Hepatic stellate cell (primary cell): ENCODE data around the gene PMPCA.

Experiments used
- DNase-seq: peaks from one replicate; pipeline ENCODE4 v3.0.0; 2011; ENCODE audit warnings: low spot score

The PMPCA gene

GRCh38 chr9:136410500-136411287 lies at the start of gene PMPCA, which contains the start of gene ENTR1:
TSS of gene PMPCA (plus strand) at chr9:136410658. CDS start at chr9:136410669, 11 bp downstream.
TSS of gene ENTR1 (minus strand) at chr9:136410614. CDS start at chr9:136410397, 217 bp downstream.
- peak; percentile 99 for DNase-seq

GRCh38 chr9:136361047-136361753 lies 49.3 kb upstream of the PMPCA start:
- DNase-seq = peak; percentile 79

- peak; percentile 42 for DNase-seq
Observed at GRCh38 chr9:136361754-136362449, 48.6 kb upstream of the PMPCA start.

- no peak for DNase-seq
Observed at GRCh38 chr9:136362450-136362784, 48.0 kb upstream of the PMPCA start.

GRCh38 chr9:136363106-136363948 lies 47.1 kb upstream of the PMPCA start, which contains the start of gene DNLZ:
TSS of gene DNLZ (minus strand) at chr9:136363744. CDS start at chr9:136363714, 30 bp downstream.
- DNase-seq = peak; percentile 99

GRCh38 chr9:136363949-136364748 lies 46.3 kb upstream of the PMPCA start:
- no peak for DNase-seq

- DNase-seq = no peak
Observed at GRCh38 chr9:136364942-136365774, 45.3 kb upstream of the PMPCA start.

GRCh38 chr9:136365775-136366222 lies 44.7 kb upstream of the PMPCA start:
- DNase-seq = no peak

- no peak for DNase-seq
Observed at GRCh38 chr9:136366826-136367225, 43.6 kb upstream of the PMPCA start.

GRCh38 chr9:136367296-136368145 lies 42.9 kb upstream of the PMPCA start:
- DNase-seq = no peak

- no peak for DNase-seq
Observed at GRCh38 chr9:136368190-136368589, 42.3 kb upstream of the PMPCA start.

GRCh38 chr9:136370037-136370436 lies 40.4 kb upstream of the PMPCA start:
- no peak for DNase-seq

- DNase-seq = no peak
Observed at GRCh38 chr9:136370687-136371532, 39.5 kb upstream of the PMPCA start.

GRCh38 chr9:136371533-136371880 lies 39.0 kb upstream of the PMPCA start:
- DNase-seq = no peak

- no peak for DNase-seq
Observed at GRCh38 chr9:136372006-136372405, 38.5 kb upstream of the PMPCA start.

- DNase-seq = peak; percentile 92
Observed at GRCh38 chr9:136372561-136373299, 37.7 kb upstream of the PMPCA start.
